B cell (primary cell): ENCODE data around the gene RNF8. TPM values are rescaled to one million over a fixed set of nuclear protein-coding genes. Genes with fewer than 3 reads are reported as not detected.

ENCODE experiments used
- ATAC-seq: fragments of 200-7000 bp; cut with Tn5 transposase; one replicate; pipeline ENCODE4 v1.10.0; 2021; ENCODE audit warnings: low read depth, mild to moderate bottlenecking, moderate number of reproducible peaks, moderate library complexity
- CTCF ChIA-PET: fragments of 350-600 bp; sonication (Branson Sonifier 250); formaldehyde crosslinking; loops from one replicate; lab custom pipeline; 2021; ENCODE audit warnings: antibody characterized with exemption, inconsistent platforms; lab: Charles Lee
- POLR2A ChIA-PET: fragments of 350-600 bp; sonication (Branson Sonifier 250); formaldehyde crosslinking; loops from one replicate; lab custom pipeline; 2021; ENCODE audit warnings: antibody characterized with exemption; lab: Charles Lee
- DNase-seq: peaks from one replicate; pipeline ENCODE4 v3.0.0; 2013
- H2AFZ ChIP-seq: 2 replicates; pipeline ENCODE4 v1.6.1; 2012; ENCODE audit warnings: mild to moderate bottlenecking, low read depth, low read length; ENCODE audit not compliant: insufficient read depth, poor library complexity, severe bottlenecking
- H3K27ac ChIP-seq, 2 donors: 1 replicate in 1 of 2; 2 replicates in 1 of 2; pipeline ENCODE4 v1.5.1; 2012 to 2013; ENCODE audit warnings: low read length in 2 of 2, mild to moderate bottlenecking in 2 of 2, moderate library complexity in 1 of 2
- H3K27me3 ChIP-seq, 4 experiments: fragments of 200-600 bp in 1 of 4; sonication (generic) in 1 of 4; replicated peaks in 1 of 4; 1 replicate in 2 of 4; 2 replicates in 2 of 4; pipeline versions ENCODE4 v1.6.1 to v1.7.0; 2013 to 2016; ENCODE audit warnings: low read length in 3 of 4, mild to moderate bottlenecking in 2 of 4, mixed read lengths in 1 of 4, moderate library complexity in 1 of 4; ENCODE audit not compliant: insufficient read depth in 4 of 4, control insufficient read depth in 3 of 4; ENCODE audit errors: control extremely low read depth in 1 of 4
- H3K36me3 ChIP-seq, 2 experiments: replicated peaks in 1 of 2; 1 replicate in 1 of 2; 2 replicates in 1 of 2; pipeline versions ENCODE4 v1.6.1 to v1.7.1; 2013; ENCODE audit warnings: low read length in 1 of 2; ENCODE audit not compliant: insufficient read depth in 2 of 2, control insufficient read depth in 1 of 2; ENCODE audit errors: control extremely low read depth in 1 of 2, extremely low read depth in 1 of 2
- H3K4me1 ChIP-seq, 2 donors: fragments of 200-600 bp in 1 of 2; sonication (generic) in 1 of 2; 1 replicate in 1 of 2; 2 replicates in 1 of 2; pipeline versions ENCODE4 v1.5.1 to v1.6.1; 2013 to 2017; ENCODE audit warnings: low read length in 2 of 2; ENCODE audit not compliant: control insufficient read depth in 2 of 2, insufficient read depth in 2 of 2
- H3K4me2 ChIP-seq: replicated peaks from 2 replicates; pipeline ENCODE3; 2012; ENCODE audit warnings: mild to moderate bottlenecking, low read depth, low read length; ENCODE audit not compliant: poor library complexity, severe bottlenecking
- H3K4me3 ChIP-seq, 5 experiments: fragments of 200-600 bp in 1 of 5; sonication (generic) in 1 of 5; 1 replicate in 3 of 5; 2 replicates in 2 of 5; pipeline versions ENCODE4 v1.5.1 to v1.7.0; 2011 to 2016; ENCODE audit warnings: low read length in 4 of 5, mild to moderate bottlenecking in 4 of 5, low read depth in 2 of 5, control low read depth in 1 of 5, moderate library complexity in 1 of 5; ENCODE audit not compliant: insufficient read depth in 1 of 5; ENCODE audit errors: control extremely low read depth in 1 of 5, extremely low read depth in 1 of 5
- H3K79me2 ChIP-seq: fragments of 200-600 bp; sonication (generic); one replicate; pipeline ENCODE4 v1.6.0; 2016; ENCODE audit warnings: low read length; ENCODE audit not compliant: control insufficient read depth, insufficient read depth
- H3K9ac ChIP-seq: fragments of 200-600 bp; sonication (generic); 2 replicates; pipeline ENCODE4 v1.6.1; 2017; ENCODE audit warnings: mild to moderate bottlenecking, low read length, moderate library complexity
- H3K9me3 ChIP-seq, 3 donors: one replicate each; pipeline versions ENCODE4 v1.6.1 to v1.7.1; 2013; ENCODE audit warnings: low read length in 2 of 3; ENCODE audit not compliant: control insufficient read depth in 2 of 3, insufficient read depth in 1 of 3; ENCODE audit errors: control extremely low read depth in 1 of 3
- H4K20me1 ChIP-seq: 2 replicates; pipeline ENCODE4 v1.6.0; 2012; ENCODE audit warnings: mild to moderate bottlenecking, low read length; ENCODE audit not compliant: insufficient read depth, control insufficient read depth, poor library complexity, severe bottlenecking
- H3K27ac Mint-ChIP-seq: one replicate; pipeline ENCODE4 v1.8.0; 2021; ENCODE audit warnings: mixed read lengths
- H3K27me3 Mint-ChIP-seq: one replicate; pipeline ENCODE4 v1.8.0; 2021; ENCODE audit warnings: mixed read lengths
- H3K4me1 Mint-ChIP-seq: one replicate; pipeline ENCODE4 v1.8.0; 2021; ENCODE audit warnings: mixed read lengths
- H3K4me3 Mint-ChIP-seq: one replicate; pipeline ENCODE4 v1.8.0; 2021; ENCODE audit warnings: mixed read lengths
- H3K9me3 Mint-ChIP-seq: one replicate; pipeline ENCODE4 v1.8.0; 2022; ENCODE audit warnings: mixed read lengths; ENCODE audit not compliant: insufficient read depth
- CTCF ChIP-seq: fragments of 200-600 bp; IDR thresholded peaks from one replicate; pipeline ENCODE4 v1.8.0; 2022; ENCODE audit warnings: antibody characterized with exemption, mild to moderate bottlenecking
- EZH2 ChIP-seq: IDR thresholded peaks from 2 replicates; pipeline ENCODE4 v1.6.1; 2012; ENCODE audit warnings: borderline replicate concordance, low read depth, mild to moderate bottlenecking, moderate library complexity, low read length; ENCODE audit not compliant: insufficient read depth, poor library complexity, severe bottlenecking
- WGBS: methylation state at CpG from one replicate; pipeline ENCODE4 v1.1.5; 2013; ENCODE audit warnings: missing lambda C conversion rate; ENCODE audit not compliant: insufficient coverage; 5-methylcytosine and 5-hydroxymethylcytosine counted together
- intact Hi-C: fragments of 100-400 bp; cut with micrococcal nuclease; formaldehyde crosslinking; loops from one replicate; pipeline ENCODE4 v1.10.0; 2022
- polyA plus RNA-seq: library from polyadenylated mRNA; depleted of rRNA; stranded (reverse); fragments of >200 nt; gene quantifications from 2 replicates; pipeline ENCODE4 v1.2.3, GENCODE V29; 2012
- total RNA-seq, 2 donors: library from RNA; stranded (reverse); fragments of 120-200 nt in 1 of 2; gene quantifications; 1 replicate in 1 of 2; 2 replicates in 1 of 2; pipeline versions ENCODE4 v1.2.3 to v1.2.4, GENCODE V29; 2013 to 2022

Gene RNF8
- total and polyA plus RNA-seq, 2 donors (not counting 1 experiment from before 2014, with no cell fraction given), result 5.3 to 16.9 TPM

- no peak overlapping the region for H3K27ac Mint-ChIP-seq
- Histone ChIP-seq H3K9ac (no peak overlapping the region), H2AFZ (no peak overlapping the region), H3K4me3 (no peak overlapping the region), H4K20me1 (no peaks in the 10 kb centered on the region), H3K4me2 (no peak overlapping the region), H3K27ac (no peak overlapping the region), H3K36me3 (peaks cover 5 to 25% of the 10 kb centered on the region in 2 experiments), H3K27me3 (no peaks in the 10 kb centered on the region), H3K4me1 (peaks cover 0 to 15% of the 10 kb centered on the region in 2 donors), H3K9me3 (no peaks in the 10 kb centered on the region), H3K79me2 (peaks cover 8% of the 10 kb centered on the region)
- no peak overlapping the region for H3K4me3 Mint-ChIP-seq
- DNase-seq, result no peak
- intact Hi-C loops, result no loop called here
- TF ChIP-seq EZH2, result no peak
- TF ChIP-seq CTCF, result no peak
- ChIA-PET CTCF (interaction anchor here (0.5 to 6.1 kb wide), 2 partner anchors 13 to 284 kb away, joined by 3 to 21 read pairs; no protein-coding TSS in a partner anchor), POLR2A (no interaction called here)
- no peaks in the 10 kb centered on the region for H3K9me3 Mint-ChIP-seq
- no peaks in the 10 kb centered on the region for H3K27me3 Mint-ChIP-seq
- 64% methylated on average over 1 of the region's 1 CpG for WGBS
- peaks cover 14% of the 10 kb centered on the region for H3K4me1 Mint-ChIP-seq
- no peak for ATAC-seq
Observed at GRCh38 chr6:37368961-37369320, 15.2 kb downstream of the RNF8 start.

GRCh38 chr6:37369321-37370201 is 15.8 kb downstream of the RNF8 start:
- POLR2A ChIA-PET, result no interaction called here
- H4K20me1 ChIP-seq, result no peaks in the 10 kb centered on the region
- H3K4me3 Mint-ChIP-seq, result no peak overlapping the region
- H3K4me3 ChIP-seq, result no peak overlapping the region
- H3K27me3 Mint-ChIP-seq, result no peaks in the 10 kb centered on the region
- no peak overlapping the region for H2AFZ ChIP-seq
- no peaks in the 10 kb centered on the region for H3K9me3 ChIP-seq
- no peak for TF ChIP-seq EZH2
- no peak for TF ChIP-seq CTCF
- peaks cover 5 to 25% of the 10 kb centered on the region in 2 experiments for H3K36me3 ChIP-seq
- ATAC-seq, result no peak
- H3K9me3 Mint-ChIP-seq, result no peaks in the 10 kb centered on the region
- no peak overlapping the region for H3K27ac ChIP-seq
- no peak overlapping the region for H3K4me2 ChIP-seq
- H3K27me3 ChIP-seq, result no peaks in the 10 kb centered on the region
- H3K4me1 ChIP-seq, result peaks cover 2 to 20% of the 10 kb centered on the region in 2 donors
- DNase-seq, result no peak
- H3K79me2 ChIP-seq, result peaks cover 8% of the 10 kb centered on the region
- 100% methylated on average over 1 of the region's 1 CpG for WGBS
- H3K9ac ChIP-seq, result no peak overlapping the region
- no peak overlapping the region for H3K27ac Mint-ChIP-seq
- intact Hi-C loops, result no loop called here
- CTCF ChIA-PET, result interaction anchor here (0.5 to 6.1 kb wide), 2 partner anchors 12 to 284 kb away, joined by 3 to 21 read pairs; no protein-coding TSS in a partner anchor
- peaks cover 18% of the 10 kb centered on the region for H3K4me1 Mint-ChIP-seq
